ENCODE data around the gene PELI1. TPM values are rescaled to one million over a fixed set of nuclear protein-coding genes. Genes with fewer than 3 reads are reported as not detected.

Gene PELI1
- total RNA-seq, 3 donors from 2014 or later (not counting 1 experiment from before 2014, with no cell fraction given) = 42.3 to 141 (median 65.0) TPM

DNA sequence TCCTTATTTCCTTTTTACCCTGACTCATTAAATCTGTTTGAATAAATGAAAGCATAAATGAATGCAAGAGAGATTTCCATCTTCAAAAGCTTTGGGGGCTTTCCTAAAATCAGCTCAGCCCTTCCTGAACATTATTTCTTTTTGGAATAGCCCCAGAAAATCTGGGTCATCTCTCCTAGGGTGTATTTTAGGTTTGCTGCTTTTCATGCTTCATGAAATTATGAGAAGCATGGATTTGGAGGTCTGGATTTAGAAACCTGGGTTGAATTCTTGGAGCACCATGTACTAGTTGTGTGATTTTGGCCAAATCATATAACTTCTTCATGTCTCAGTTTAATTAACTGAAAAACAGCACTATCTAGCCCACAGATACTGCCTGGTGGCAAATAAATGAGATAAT, 24.0 kb upstream of the PELI1 start:
- Histone ChIP-seq H3K36me3 (ENCODE audit: control insufficient read depth, insufficient read depth, low read length) (no peaks in the 10 kb centered on the region), H3K9me3 (ENCODE audit: control insufficient read depth, insufficient read depth, low read length) (no peaks in the 10 kb centered on the region), H3K27me3 (ENCODE audit: control insufficient read depth, insufficient read depth, low read length) (no peaks in the 10 kb centered on the region), H3K4me1 (ENCODE audit: control insufficient read depth, insufficient read depth, low read length) (no peaks in the 10 kb centered on the region), H3K4me3 (ENCODE audit: low read length) (no peak overlapping the region), H3K27ac (ENCODE audit: low read length) (no peak overlapping the region)
- no peak for DNase-seq
- TF ChIP-seq, protein P1, sequence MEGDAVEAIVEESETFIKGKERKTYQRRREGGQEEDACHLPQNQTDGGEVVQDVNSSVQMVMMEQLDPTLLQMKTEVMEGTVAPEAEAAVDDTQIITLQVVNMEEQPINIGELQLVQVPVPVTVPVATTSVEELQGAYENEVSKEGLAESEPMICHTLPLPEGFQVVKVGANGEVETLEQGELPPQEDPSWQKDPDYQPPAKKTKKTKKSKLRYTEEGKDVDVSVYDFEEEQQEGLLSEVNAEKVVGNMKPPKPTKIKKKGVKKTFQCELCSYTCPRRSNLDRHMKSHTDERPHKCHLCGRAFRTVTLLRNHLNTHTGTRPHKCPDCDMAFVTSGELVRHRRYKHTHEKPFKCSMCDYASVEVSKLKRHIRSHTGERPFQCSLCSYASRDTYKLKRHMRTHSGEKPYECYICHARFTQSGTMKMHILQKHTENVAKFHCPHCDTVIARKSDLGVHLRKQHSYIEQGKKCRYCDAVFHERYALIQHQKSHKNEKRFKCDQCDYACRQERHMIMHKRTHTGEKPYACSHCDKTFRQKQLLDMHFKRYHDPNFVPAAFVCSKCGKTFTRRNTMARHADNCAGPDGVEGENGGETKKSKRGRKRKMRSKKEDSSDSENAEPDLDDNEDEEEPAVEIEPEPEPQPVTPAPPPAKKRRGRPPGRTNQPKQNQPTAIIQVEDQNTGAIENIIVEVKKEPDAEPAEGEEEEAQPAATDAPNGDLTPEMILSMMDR (IDR thresholded peaks at IDR 0.05) = no peak
- Mint-ChIP-seq H3K27me3 (ENCODE audit: low read depth in 2 of 2) (peaks cover 0 to 8% of the 10 kb centered on the region in 2 donors), H3K9me3 (no peaks in the 10 kb centered on the region), H3K27ac (no peak overlapping the region), H3K4me1 (no peaks in the 10 kb centered on the region), H3K36me3 (no peaks in the 10 kb centered on the region), H3K4me3 (no peak overlapping the region)
- ATAC-seq = no peak
- intact Hi-C loops (cut with micrococcal nuclease) = no loop called here

DNA sequence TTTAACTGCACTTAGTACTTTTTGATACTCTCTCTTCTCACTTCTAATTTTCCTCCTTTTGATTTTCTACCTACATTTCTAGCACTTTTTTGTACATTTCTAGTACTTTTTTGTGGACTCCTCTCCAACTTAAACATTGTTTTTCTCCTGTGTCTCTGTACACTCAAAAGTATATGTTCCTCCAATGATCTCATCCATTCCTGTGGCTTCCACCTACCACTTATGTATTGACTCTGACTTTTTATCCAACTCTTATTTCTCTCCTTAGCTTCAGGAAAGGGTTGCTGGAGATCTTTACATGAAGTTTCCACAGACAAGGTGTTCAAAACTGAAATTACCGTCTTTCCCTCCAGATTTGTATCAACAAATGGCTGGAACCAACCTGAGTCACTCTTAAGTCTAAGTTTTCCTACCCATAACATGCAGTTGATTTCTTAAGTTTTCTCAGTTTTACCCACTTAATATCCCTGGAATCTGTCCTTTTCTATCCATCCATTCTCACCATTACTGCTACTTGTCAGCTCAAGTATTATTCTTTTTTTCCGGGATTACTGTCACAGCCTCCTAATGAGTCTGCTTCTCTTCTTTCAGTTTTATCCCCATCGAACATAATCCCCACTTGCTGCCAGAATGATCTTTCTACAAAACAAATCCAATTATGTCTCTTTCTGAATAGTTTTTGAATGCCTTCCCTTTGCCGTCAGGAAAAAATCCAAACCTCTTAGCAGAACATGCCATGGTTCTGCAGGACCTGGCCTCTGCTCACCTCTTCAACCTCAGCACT, 22.6 kb upstream of the PELI1 start:
- Histone ChIP-seq H3K27me3 (ENCODE audit: control insufficient read depth, insufficient read depth, low read length) (no peaks in the 10 kb centered on the region), H3K27ac (ENCODE audit: low read length) (no peak overlapping the region), H3K4me3 (ENCODE audit: low read length) (no peak overlapping the region), H3K9me3 (ENCODE audit: control insufficient read depth, insufficient read depth, low read length) (no peaks in the 10 kb centered on the region), H3K36me3 (ENCODE audit: control insufficient read depth, insufficient read depth, low read length) (no peaks in the 10 kb centered on the region), H3K4me1 (ENCODE audit: control insufficient read depth, insufficient read depth, low read length) (no peaks in the 10 kb centered on the region)
- peaks cover 0 to 8% of the 10 kb centered on the region in 2 donors for H3K27me3 Mint-ChIP-seq (ENCODE audit: low read depth in 2 of 2)
- DNase-seq (no peak), ATAC-seq (no peak)
- 95% methylated on average over 4 of the region's 4 CpGs for WGBS (ENCODE audit: insufficient coverage)
- H3K36me3 Mint-ChIP-seq = no peaks in the 10 kb centered on the region
- no peaks in the 10 kb centered on the region for H3K9me3 Mint-ChIP-seq
- H3K4me3 Mint-ChIP-seq = no peak overlapping the region
- H3K27ac Mint-ChIP-seq = no peak overlapping the region
- intact Hi-C loops (cut with micrococcal nuclease) = no loop called here
- H3K4me1 Mint-ChIP-seq = no peaks in the 10 kb centered on the region
- TF ChIP-seq, protein P1 (IDR thresholded peaks at IDR 0.05) = no peak

DNA sequence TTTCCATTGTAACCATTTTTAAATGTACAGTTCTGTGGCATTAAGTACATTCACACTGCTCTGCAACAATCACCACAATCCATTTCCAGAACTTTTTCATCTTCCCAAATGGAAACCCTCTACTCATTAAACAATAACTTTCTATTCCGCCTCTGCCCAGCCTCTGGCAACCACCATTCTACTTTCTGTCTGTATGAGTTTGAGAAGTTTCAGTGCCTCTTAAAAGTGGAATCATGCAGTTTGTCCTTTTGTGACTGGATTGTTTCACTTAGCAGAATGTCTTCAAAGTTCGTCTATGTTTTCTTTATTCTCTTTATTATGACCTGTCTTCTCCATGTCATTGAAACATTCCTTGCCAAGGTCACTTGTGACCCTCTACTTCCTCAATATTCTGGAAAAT, 22.0 kb upstream of the PELI1 start:
- H3K36me3 Mint-ChIP-seq = no peaks in the 10 kb centered on the region
- H3K27me3 ChIP-seq (ENCODE audit: control insufficient read depth, insufficient read depth, low read length) = no peaks in the 10 kb centered on the region
- no peak overlapping the region for H3K4me3 Mint-ChIP-seq
- no peak overlapping the region for H3K27ac ChIP-seq (ENCODE audit: low read length)
- intact Hi-C loops (cut with micrococcal nuclease) = no loop called here
- peaks cover 0 to 8% of the 10 kb centered on the region in 2 donors for H3K27me3 Mint-ChIP-seq (ENCODE audit: low read depth in 2 of 2)
- H3K36me3 ChIP-seq (ENCODE audit: control insufficient read depth, insufficient read depth, low read length) = no peaks in the 10 kb centered on the region
- no peak overlapping the region for H3K27ac Mint-ChIP-seq
- TF ChIP-seq, protein P1 (IDR thresholded peaks at IDR 0.05) = no peak
- no peak overlapping the region for H3K4me3 ChIP-seq (ENCODE audit: low read length)
- H3K4me1 ChIP-seq (ENCODE audit: control insufficient read depth, insufficient read depth, low read length) = no peaks in the 10 kb centered on the region
- WGBS (ENCODE audit: insufficient coverage) = 86% methylated on average over 1 of the region's 2 CpGs
- ATAC-seq = no peak
- H3K9me3 Mint-ChIP-seq = no peaks in the 10 kb centered on the region
- no peaks in the 10 kb centered on the region for H3K9me3 ChIP-seq (ENCODE audit: control insufficient read depth, insufficient read depth, low read length)
- H3K4me1 Mint-ChIP-seq = no peaks in the 10 kb centered on the region
- no peak for DNase-seq

DNA sequence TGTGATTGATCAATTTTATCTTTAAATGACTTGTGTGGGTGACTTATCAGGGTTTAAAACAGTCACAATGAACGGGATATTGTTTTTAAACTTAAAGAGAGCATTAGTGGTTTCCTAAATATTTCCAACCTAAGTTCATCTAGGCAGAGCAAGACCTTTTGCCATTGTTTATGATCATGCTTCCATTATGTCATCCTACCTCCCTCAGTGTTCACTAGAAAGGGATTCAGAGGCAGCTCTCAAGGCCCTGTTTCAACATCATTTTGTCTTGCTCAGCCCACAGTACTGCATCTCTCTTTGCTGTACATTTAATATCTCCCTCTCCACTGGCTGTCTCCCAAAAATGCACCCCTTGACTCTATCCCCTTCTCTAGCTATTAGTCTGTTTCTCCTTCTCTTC, 21.5 kb upstream of the PELI1 start:
- TF ChIP-seq, protein P1 (IDR thresholded peaks at IDR 0.05) = no peak
- Mint-ChIP-seq H3K27ac (no peak overlapping the region), H3K36me3 (no peaks in the 10 kb centered on the region)

More for the DNA sequence above, 21.5 kb upstream of the PELI1 start:
- WGBS (ENCODE audit: insufficient coverage) = no CpG with 5 or more reads among the region's 1 CpG
- Mint-ChIP-seq H3K4me1 (no peaks in the 10 kb centered on the region), H3K4me3 (no peak overlapping the region), H3K9me3 (no peaks in the 10 kb centered on the region), H3K27me3 (ENCODE audit: low read depth in 2 of 2) (peaks cover 0 to 8% of the 10 kb centered on the region in 2 donors)
- ATAC-seq = no peak
- H3K27me3 ChIP-seq (ENCODE audit: control insufficient read depth, insufficient read depth, low read length) = no peaks in the 10 kb centered on the region
- intact Hi-C loops (cut with micrococcal nuclease) = no loop called here
- H3K36me3 ChIP-seq (ENCODE audit: control insufficient read depth, insufficient read depth, low read length) = no peaks in the 10 kb centered on the region
- no peak for DNase-seq
- no peaks in the 10 kb centered on the region for H3K9me3 ChIP-seq (ENCODE audit: control insufficient read depth, insufficient read depth, low read length)
- H3K4me3 ChIP-seq (ENCODE audit: low read length) = no peak overlapping the region
- no peak overlapping the region for H3K27ac ChIP-seq (ENCODE audit: low read length)
- no peaks in the 10 kb centered on the region for H3K4me1 ChIP-seq (ENCODE audit: control insufficient read depth, insufficient read depth, low read length)
